Measurements from ENCODE around the gene FOXN4.

FOXN4 gene

GRCh38 chr12:109234012-109234411, 75.1 kb downstream of the FOXN4 start:
- Histone ChIP-seq H3F3A (ENCODE audit: insufficient read depth) (no peaks in the 10 kb centered on the region), H3K27me3 (ENCODE audit: low read length) (no peaks in the 10 kb centered on the region), H3K4me3 (ENCODE audit: insufficient read depth, low read length, poor library complexity, severe bottlenecking) (no peak overlapping the region), H3K79me2 (ENCODE audit: insufficient read depth, low read length) (no peaks in the 10 kb centered on the region), H2AFZ (ENCODE audit: low read depth, low read length, severe bottlenecking) (no peak overlapping the region), H3K9me3 (ENCODE audit: insufficient read depth, low read length) (no peaks in the 10 kb centered on the region), H3K9me2 (replicated peaks; ENCODE audit: insufficient read depth, low read length) (no peaks in the 10 kb centered on the region), H3K4me2 (ENCODE audit: low read depth, low read length, poor library complexity, severe bottlenecking) (no peak overlapping the region), H3K27ac (ENCODE audit: low read depth, low read length) (no peak overlapping the region), H3K9ac (ENCODE audit: low read length) (no peak overlapping the region), H4K20me1 (ENCODE audit: low read depth, low read length) (no peaks in the 10 kb centered on the region), H3K36me3 (ENCODE audit: low read length) (no peaks in the 10 kb centered on the region)
- TF ChIP-seq CTCF (IDR thresholded peaks at IDR 0.05; ENCODE audit: insufficient read depth, low read length, poor library complexity, severe bottlenecking) (no peak), EZH2phosphoT487 (conservative IDR thresholded peaks at IDR 0.05; ENCODE audit: low read length) (no peak)

GRCh38 chr12:109232731-109233130, 76.4 kb downstream of the FOXN4 start:
- no peaks in the 10 kb centered on the region for H4K20me1 ChIP-seq (ENCODE audit: low read depth, low read length)
- no peak overlapping the region for H3K9ac ChIP-seq (ENCODE audit: low read length)
- no peak overlapping the region for H3K27ac ChIP-seq (ENCODE audit: low read depth, low read length)
- no peak overlapping the region for H2AFZ ChIP-seq (ENCODE audit: low read depth, low read length, severe bottlenecking)
- no peak overlapping the region for H3K4me3 ChIP-seq (ENCODE audit: insufficient read depth, low read length, poor library complexity, severe bottlenecking)
- no peak overlapping the region for H3K4me2 ChIP-seq (ENCODE audit: low read depth, low read length, poor library complexity, severe bottlenecking)
- no peaks in the 10 kb centered on the region for H3K9me2 ChIP-seq (replicated peaks; ENCODE audit: insufficient read depth, low read length)
- no peak for TF ChIP-seq CTCF (IDR thresholded peaks at IDR 0.05; ENCODE audit: insufficient read depth, low read length, poor library complexity, severe bottlenecking)
- H3K79me2 ChIP-seq (ENCODE audit: insufficient read depth, low read length), result no peaks in the 10 kb centered on the region
- H3K36me3 ChIP-seq (ENCODE audit: low read length), result no peaks in the 10 kb centered on the region
- H3K9me3 ChIP-seq (ENCODE audit: insufficient read depth, low read length), result no peaks in the 10 kb centered on the region
- no peaks in the 10 kb centered on the region for H3F3A ChIP-seq (ENCODE audit: insufficient read depth)
- H3K27me3 ChIP-seq (ENCODE audit: low read length), result no peaks in the 10 kb centered on the region

GRCh38 chr12:109230193-109230592, 78.9 kb downstream of the FOXN4 start:
- Histone ChIP-seq H2AFZ (ENCODE audit: low read depth, low read length, severe bottlenecking) (no peak overlapping the region), H4K20me1 (ENCODE audit: low read depth, low read length) (no peaks in the 10 kb centered on the region), H3F3A (ENCODE audit: insufficient read depth) (no peaks in the 10 kb centered on the region), H3K9me2 (replicated peaks; ENCODE audit: insufficient read depth, low read length) (no peaks in the 10 kb centered on the region), H3K4me3 (ENCODE audit: insufficient read depth, low read length, poor library complexity, severe bottlenecking) (no peak overlapping the region), H3K79me2 (ENCODE audit: insufficient read depth, low read length) (no peaks in the 10 kb centered on the region), H3K27ac (ENCODE audit: low read depth, low read length) (no peak overlapping the region), H3K9ac (ENCODE audit: low read length) (no peak overlapping the region), H3K4me2 (ENCODE audit: low read depth, low read length, poor library complexity, severe bottlenecking) (no peak overlapping the region), H3K27me3 (ENCODE audit: low read length) (no peaks in the 10 kb centered on the region), H3K36me3 (ENCODE audit: low read length) (no peaks in the 10 kb centered on the region), H3K9me3 (ENCODE audit: insufficient read depth, low read length) (no peaks in the 10 kb centered on the region)
- TF ChIP-seq EZH2phosphoT487 (conservative IDR thresholded peaks at IDR 0.05; ENCODE audit: low read length) (no peak), CTCF (IDR thresholded peaks at IDR 0.05; ENCODE audit: insufficient read depth, low read length, poor library complexity, severe bottlenecking) (no peak)

- Histone ChIP-seq H3K27ac (ENCODE audit: low read depth, low read length) (no peak overlapping the region), H3K79me2 (ENCODE audit: insufficient read depth, low read length) (no peaks in the 10 kb centered on the region), H3K9me3 (ENCODE audit: insufficient read depth, low read length) (no peaks in the 10 kb centered on the region), H3K27me3 (ENCODE audit: low read length) (no peaks in the 10 kb centered on the region), H3K4me2 (ENCODE audit: low read depth, low read length, poor library complexity, severe bottlenecking) (no peak overlapping the region), H3K36me3 (ENCODE audit: low read length) (no peaks in the 10 kb centered on the region), H3K9me2 (replicated peaks; ENCODE audit: insufficient read depth, low read length) (no peaks in the 10 kb centered on the region), H3F3A (ENCODE audit: insufficient read depth) (no peaks in the 10 kb centered on the region), H3K4me3 (ENCODE audit: insufficient read depth, low read length, poor library complexity, severe bottlenecking) (no peak overlapping the region), H3K9ac (ENCODE audit: low read length) (no peak overlapping the region), H2AFZ (ENCODE audit: low read depth, low read length, severe bottlenecking) (no peak overlapping the region), H4K20me1 (ENCODE audit: low read depth, low read length) (no peaks in the 10 kb centered on the region)
- TF ChIP-seq CTCF (IDR thresholded peaks at IDR 0.05; ENCODE audit: insufficient read depth, low read length, poor library complexity, severe bottlenecking) (no peak), EZH2phosphoT487 (conservative IDR thresholded peaks at IDR 0.05; ENCODE audit: low read length) (no peak)
Observed at GRCh38 chr12:109228664-109229063, 80.4 kb downstream of the FOXN4 start.
